HTERT RPE-1 (cell line): ENCODE results near the gene RBM11.

ENCODE experiments used
- in situ Hi-C: fragments of 300-500 bp; cut with MboI; formaldehyde crosslinking; loops from 4 replicates; pipeline ENCODE4 v1.14.3; 2020; ENCODE audit warnings: low sequenced_read_pairs

The RBM11 gene

DNA sequence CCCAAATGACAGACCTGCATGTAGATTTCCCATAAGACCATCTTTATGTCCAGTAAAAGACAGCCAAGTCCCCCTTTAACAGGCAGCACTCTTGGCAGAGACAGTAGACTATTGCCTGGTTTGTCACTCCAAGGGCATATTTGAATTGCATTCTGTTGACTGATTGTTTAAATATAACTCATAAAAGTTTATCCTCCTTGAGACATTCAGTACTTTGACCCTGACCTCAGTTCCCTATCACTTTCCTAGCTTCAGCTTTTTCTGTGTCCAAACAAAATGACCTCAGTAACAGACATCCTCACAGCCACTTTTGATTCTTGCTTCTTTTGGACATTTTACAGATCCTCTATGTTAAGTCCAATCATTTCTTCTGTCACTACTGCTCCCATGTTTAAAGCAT lies 51.1 kb downstream of the RBM11 start:
- in situ Hi-C loops = no loop called here

DNA sequence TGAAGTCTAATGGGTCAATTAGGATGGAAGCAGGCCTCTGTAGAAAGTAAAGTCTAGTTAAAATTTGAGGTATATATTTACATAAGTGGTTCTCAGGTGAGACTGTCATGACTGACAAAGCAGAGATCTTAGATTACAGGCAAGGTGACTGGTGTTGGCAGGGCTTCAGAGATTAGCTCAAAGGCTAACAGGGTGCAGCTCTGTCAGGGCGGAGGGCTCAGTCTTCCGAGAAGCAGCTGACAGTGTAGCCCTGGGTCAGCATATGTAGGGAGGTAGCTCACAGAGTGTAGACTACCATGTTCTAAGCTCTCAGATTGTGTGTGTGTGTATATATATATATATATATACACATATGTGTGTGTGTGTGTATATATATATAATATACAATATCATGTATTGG lies 54.7 kb downstream of the RBM11 start:
- in situ Hi-C loops = no loop called here

DNA sequence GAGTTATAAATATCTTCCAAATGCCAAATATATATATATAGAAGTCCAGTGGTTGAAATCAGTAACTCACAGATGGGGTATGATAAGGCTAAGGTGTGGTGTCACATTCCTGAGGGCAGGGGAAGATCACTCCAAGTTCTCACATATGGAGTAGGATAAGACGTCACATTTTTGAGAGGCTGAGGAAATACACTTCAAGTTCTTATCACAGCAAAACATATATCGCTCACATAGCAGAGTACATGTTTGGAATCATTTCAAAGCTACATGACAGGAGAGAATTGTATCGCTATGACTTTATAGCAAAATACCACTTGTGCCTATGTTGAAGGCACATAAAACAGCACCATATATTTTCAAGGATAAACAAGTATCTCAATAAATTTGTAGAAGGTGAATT lies 55.1 kb downstream of the RBM11 start:
- in situ Hi-C loops = no loop called here

DNA sequence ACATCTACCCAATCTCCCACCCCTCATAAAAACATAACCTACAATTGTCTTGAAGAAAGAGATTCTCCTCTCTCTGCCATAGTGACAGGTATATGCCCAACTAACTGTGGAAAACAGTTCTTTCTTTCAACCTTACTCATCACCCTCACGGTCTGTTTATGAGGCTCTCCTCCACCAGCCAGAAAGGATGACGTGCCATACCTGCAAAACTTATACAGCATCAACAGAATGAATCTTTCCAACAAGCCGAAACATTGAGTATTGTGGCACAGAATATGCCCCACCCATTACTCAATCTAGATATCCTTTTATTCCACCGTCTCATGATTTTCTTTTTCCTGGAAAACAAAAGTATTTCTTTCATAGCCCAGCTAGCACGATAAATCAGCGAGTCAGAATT lies 55.7 kb downstream of the RBM11 start:
- in situ Hi-C loops = no loop called here

DNA sequence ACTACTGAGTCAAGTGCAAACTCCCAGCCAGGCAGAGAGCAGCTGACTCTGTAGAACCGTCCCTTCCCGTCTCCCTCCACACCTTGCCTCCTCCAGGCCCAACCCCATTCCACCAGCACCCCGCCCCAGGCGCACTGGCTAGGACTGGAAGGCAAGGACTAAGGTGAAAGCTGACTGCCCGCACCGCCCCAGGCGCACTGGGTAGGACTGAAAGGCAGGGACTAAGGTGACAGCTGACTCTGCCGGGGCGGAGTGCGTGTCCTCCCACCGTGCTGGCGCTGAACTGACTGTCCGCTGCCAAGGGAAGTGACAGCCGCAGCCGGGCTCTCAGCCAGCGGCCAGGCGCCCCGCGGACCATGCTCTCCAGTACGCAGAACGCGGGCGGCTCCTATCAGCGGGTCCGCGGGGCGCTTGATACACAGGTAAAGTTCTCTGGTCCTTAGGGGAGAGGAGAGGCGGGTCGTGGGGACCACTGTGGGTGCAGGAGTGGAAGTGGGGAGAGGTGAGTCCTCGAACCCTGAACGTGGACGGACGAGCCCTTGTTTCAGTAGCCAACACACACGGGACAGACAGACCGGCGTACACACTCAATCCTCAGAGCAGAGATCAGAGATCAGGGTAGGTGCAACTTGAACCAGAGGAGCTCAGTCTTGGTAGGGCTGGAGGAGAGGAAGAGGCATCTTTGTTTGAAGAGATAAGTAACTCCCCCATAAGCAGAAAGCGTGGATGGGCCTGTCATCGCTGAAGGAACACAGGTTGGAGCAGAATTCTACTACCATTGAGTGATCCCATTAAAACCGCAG lies 58.0 kb downstream of the RBM11 start:
- in situ Hi-C loops = no loop called here

DNA sequence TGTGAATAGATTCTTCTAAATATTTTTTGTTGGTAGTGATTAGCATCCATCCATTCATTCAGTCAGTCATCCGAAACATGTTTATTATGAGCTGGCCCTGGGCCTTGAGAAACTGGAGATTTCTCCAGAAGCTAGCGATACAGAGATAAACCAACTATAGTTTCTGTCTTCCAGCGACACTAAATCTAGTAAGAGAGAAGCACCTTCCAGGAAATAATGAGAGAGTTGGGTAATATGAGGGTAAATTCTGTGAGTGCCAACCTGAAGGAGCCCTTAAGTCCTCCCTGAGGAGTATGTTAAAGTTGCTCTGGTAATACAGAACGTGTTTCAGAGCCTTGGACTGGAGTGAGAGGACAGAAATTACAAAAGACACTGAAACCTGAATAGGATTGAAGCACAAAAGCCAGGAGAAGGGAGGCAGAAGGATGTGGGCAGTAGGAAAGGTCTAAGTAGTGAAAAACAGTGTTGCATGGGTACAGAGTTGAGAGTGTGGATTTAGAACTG lies 59.8 kb downstream of the RBM11 start:
- in situ Hi-C loops = no loop called here
